Putamen (tissue), 1 donor: ENCODE results near the gene UQCRHL.
"Not testable (repeated sequence)": the region's sequence is repeated elsewhere in the genome, so short reads cannot be mapped to it uniquely, and the experiment has no call there.

Source experiments
- DNase-seq: peaks from one replicate; pipeline ENCODE4 v3.0.0-alpha.2; 2016; ENCODE audit warnings: low spot score

The UQCRHL gene

DNA sequence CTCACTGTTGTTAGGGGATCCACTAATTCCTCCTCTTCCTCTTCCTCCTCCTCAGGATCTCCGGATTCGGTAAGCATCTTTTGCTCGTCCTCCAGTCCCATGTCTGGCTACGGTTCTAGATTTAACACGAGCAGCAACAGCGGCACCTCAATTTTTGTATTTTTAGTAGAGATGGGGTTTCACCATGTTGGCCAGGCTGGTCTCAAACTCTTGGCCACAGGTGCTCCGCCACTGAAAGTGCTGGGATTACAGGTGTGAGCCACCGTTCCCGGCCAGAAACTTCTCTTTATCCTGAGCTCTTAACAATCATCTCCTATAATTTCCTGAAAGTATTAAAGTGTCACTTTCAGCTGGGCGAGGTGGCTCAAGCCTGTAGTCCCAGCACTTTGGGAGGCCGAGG lies at the start of gene UQCRHL:
TSS of gene UQCRHL (minus strand) at position 101 of the 400 bp plus-strand sequence. CDS start at position 101, 0 bp downstream.
- DNase-seq, result not testable (repeated sequence)

GRCh38 chr1:15856888-15857287 lies 49.4 kb upstream of the UQCRHL start:
- DNase-seq, result no peak

GRCh38 chr1:15852828-15853302 lies 45.4 kb upstream of the UQCRHL start:
- DNase-seq, result no peak

- no peak for DNase-seq
These were observed 44.8 kb upstream of the UQCRHL start for GRCh38 chr1:15852036-15852827.

DNA sequence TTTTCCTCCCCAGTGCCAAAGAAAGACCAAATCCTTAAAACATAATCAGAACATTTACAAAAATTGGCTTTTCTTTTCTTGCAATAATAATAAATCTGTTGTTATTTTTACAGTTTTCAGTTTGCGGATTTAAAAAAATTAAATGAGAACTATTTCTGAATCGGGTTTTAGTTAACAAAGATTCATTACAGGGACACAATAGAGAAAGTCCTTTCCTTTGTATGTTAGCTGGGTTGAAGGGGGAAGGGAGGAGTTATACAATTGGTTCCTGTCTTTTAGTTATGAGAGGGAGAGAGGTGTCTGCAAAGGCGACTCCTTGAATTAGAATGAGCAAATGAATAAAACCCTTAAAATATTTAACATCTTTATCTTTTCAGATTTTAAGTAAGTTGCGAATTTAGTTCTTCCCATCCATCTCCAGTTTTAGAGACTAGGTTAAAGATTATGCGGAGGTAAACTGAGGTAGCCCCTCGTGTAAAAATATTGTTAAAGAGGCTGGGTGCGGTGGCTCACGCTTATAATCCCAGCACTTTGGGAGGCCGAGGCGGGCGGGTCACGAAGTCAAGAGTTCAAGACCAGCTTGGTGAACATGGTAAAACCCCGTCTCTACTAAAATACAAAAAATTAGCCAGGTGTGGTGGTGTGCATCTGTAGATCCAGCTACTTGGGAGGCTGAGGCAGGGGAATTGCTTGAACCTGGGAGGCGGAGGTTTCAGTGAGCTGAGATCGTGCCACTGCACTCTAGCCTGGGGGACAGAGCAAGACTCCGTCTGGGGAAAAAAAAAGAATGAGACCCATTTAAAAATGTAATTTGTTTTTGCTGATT lies 44.0 kb upstream of the UQCRHL start:
- peak; percentile 61 for DNase-seq

GRCh38 chr1:15850471-15851001 lies 43.1 kb upstream of the UQCRHL start:
- no peak for DNase-seq

DNA sequence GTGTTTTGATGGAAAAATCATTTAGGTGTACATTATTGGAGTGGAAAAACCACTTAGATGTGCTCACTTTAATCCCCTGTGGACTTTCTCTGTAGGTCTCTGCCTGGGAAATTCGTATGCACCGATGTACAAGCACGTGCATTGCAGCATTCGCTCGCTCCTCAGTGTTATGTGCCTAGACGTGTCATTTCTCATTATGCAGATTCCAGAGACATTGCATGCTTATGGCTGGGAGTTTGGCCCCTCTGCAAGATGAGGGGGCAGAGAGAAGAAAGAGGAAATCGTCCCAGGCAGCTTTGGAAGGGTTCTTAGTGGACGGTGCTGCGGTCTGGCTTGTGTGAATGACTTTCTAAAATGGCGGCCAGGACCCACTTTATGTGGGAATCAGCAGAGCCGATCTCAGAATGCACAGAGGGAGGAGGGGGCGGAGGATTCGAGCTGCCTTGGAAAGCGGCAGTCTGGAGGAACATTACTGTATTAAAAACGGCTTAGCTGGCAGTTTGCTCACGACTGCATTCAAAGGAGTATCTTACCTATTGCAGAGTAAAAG lies 42.4 kb upstream of the UQCRHL start:
- DNase-seq, result peak; percentile 79

DNA sequence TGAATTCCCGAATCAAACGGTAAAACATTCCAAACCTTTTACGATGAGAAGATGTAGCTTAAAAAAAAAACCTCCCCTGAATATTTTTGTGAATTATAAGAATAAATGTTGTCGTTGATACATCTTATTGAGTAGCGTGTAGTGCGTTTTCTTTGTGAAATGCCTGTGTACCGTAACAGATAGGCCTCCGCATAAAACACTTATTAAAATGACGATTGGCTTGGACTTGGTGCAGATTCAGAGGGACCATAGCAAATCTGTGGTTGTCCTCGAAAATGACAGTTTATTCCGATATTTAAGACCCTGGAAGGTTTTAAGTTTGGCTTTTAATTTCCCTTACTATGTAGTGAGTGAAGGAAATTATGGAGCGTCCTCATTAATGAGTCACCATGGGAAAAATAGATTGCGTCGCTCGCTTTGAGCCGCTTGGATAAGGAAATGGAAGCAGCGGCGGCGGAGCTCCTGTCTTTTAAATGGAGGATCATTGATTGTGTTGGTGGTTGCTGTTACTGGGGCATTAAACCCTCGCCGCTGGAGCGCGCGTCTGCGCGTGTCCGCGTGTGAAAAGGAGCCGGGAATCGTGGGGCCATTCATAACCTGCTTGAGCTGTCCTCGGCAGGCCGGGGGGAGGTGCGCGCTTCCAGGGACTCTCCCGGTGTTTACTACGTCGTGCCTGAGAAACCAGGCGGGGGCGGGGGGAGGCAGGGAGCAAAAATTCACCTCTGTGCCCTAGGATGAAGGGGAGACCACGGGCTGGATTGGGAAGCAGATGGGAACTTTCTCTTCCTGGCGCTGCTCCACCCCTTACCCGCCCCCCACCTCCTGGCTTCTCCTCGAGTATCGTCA lies 41.7 kb upstream of the UQCRHL start:
- DNase-seq, result peak; percentile 89

DNA sequence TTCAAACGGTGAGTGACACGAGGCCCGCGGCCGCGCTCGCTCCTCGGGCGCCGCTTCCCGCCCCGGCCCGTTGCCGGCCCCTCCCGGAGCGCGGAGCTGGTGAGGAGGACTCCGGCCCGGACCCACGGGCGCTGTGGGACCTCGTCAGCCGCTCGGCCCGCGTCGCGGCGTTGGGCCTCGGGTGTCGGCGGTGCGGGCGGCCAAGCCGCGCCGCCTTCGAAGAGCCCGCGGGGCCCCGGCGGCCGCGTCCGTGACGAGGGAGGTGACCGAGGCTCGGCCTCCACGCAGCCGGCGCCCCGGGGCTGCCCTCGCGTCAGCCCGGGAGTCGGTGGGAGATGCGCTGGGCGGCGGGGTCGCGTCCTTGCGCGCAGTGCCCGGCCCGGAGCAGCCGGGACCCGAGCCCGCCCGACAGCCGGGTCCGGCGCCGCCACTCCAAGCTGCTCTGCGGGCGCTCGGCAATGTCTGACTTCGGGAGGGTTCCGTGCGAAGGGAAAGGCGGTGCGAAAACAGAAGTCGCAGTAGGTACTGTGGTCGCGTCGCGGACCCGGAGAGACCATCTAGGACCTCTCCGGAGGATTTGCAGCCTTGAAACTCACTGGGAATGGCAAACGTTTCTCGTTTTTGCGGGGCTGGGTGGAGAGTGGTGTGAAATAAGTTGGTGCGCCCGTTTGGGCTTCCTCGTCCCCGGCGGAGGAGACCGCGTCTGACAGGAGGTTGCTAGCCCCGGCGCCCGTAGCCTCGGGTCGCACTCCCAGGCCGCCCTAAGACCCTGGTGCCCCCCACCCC lies 40.9 kb upstream of the UQCRHL start:
- DNase-seq, result peak; percentile 29

GRCh38 chr1:15847893-15848142 lies 40.4 kb upstream of the UQCRHL start:
- peak; percentile 30 for DNase-seq

DNA sequence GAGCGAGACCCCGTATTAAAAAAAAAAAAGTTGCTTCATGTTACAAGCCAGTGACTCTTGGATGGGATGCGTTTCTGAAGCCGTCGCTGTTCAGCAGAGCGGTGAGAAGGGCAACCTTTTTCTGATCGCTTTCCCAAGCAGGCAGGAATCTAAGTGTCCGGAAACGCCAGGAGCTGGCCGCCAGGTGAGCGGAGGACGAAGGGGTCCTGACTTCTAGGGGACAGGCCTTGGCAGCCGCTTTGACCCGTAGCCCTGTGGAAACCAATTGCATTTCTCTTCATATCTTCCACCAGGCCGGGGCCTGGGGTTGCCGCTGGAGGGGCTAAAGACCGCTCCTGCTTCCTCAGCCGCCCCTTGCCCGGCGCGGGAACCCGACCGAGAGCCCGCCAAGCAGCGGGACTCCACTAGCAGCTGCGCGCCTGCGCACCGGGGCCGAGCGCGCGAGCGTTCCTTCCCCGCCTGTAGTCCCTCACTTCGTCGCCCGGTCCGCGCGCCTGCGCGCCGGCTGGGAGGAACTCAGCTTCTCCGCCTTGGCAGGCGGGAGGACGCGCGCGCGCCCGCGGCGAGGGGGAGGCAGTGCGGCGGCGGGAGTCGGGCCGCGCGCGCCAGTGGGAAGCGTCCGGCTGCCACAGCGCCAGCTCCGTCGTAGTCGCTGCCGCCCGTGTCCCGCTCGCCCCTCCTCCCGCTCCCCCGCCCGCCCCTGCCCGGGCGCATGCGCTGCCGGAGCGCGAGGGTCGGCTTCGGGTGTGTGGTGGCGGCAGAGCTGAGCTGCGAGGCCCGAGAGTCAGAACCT lies 39.8 kb upstream of the UQCRHL start, which contains the start of gene SPEN:
TSS of gene SPEN (plus strand) at position 608 of the 793 bp plus-strand sequence. CDS start 361 bp downstream, outside the sequence.
- peak; percentile 99 for DNase-seq

DNA sequence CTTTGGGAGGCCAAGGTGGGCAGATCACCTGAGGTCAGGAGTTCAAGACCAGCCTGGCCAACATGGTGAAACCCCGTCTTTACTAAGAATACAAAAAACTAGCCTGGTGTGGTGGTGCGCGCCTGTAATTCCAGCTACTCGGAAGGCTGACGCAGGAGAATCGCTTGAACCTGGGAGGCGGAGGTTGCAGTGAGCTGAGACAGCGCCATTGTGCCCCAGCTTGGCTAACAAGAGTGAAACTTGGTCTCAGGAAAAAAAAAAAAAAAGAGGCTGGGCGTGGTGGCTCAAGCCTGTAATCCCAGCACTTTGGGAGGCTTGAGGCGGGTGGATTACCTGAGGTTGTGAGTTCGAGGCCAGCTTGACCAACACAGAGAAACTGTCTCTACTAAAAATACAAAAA lies 38.6 kb upstream of the UQCRHL start:
- DNase-seq, result not testable (repeated sequence)

DNA sequence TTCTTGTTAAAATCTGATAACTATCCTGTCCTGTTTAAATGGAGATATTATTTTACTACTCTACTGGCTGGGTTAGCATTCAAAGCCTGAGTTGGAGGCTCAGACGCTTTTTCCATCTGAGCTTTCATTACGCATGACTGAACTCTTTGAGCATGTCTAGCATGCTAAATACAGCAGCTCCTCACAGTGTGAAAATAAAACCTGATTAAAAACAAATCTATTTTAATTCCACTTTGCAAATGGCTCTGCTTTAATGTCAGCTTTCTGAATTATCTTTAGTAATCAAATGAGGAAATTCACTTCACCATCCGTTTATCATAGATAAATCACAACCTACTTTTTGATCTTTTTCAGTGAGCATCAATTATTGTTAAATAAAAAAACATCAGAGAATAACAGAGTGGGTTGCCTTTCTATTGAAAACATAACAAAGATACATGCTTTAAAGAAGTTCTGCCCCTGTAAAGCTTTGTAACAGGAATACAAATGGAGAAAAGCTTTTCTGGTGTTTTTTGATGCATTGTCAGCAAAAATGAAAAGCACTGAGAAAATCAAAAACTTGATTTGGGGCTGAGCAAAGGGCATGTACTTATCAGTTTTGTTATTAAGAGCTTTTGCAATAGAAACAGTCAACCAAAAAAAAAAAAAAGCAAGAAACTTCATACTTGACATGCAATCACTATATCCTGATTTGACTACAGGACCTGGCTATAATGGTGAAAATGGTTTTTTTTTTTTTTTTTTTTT lies 36.5 kb upstream of the UQCRHL start:
- DNase-seq, result peak; percentile 69

DNA sequence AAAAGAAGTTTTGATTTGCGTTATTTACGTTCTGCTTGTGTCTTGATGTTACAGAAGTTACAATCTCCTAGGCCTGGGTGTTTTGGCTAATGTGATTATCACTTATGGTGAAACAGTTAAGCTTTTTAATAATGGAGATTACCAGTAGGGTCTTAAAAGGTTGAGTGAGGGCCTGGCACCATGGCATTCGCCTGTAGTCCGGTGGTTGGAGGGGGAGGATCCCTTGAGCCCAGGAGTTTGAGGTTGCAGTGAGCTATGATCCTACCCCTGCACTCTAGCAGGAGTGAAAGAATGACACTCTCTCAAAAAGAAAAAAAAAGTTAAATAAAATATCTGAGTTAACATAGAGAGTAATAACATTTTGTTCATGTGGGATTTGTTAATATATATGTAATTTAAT lies 31.3 kb upstream of the UQCRHL start:
- no peak for DNase-seq

DNA sequence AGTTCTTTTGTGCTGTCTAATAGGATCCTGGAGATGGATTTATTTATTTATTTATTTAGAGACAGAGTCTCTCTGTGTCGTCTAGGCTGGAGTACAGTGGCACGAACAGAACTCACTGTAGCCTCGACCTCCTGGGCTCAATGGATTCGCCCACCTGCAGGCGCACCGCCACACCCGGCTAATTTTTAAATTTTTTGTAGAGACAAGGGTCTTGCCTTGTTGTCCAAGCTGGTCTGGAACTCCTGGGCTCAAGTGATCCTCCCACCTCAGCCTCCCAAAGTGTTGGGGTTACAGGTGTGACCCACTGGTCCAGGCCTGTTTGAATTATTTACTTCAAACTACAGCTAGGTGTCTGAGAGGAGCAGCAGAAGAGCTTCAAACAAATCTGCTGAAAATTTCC lies 30.5 kb upstream of the UQCRHL start:
- DNase-seq, result no peak

- no peak for DNase-seq
These were observed 29.6 kb upstream of the UQCRHL start for GRCh38 chr1:15836772-15837669.

- not testable (repeated sequence) for DNase-seq
These were observed 29.0 kb upstream of the UQCRHL start for GRCh38 chr1:15836511-15836771.

DNA sequence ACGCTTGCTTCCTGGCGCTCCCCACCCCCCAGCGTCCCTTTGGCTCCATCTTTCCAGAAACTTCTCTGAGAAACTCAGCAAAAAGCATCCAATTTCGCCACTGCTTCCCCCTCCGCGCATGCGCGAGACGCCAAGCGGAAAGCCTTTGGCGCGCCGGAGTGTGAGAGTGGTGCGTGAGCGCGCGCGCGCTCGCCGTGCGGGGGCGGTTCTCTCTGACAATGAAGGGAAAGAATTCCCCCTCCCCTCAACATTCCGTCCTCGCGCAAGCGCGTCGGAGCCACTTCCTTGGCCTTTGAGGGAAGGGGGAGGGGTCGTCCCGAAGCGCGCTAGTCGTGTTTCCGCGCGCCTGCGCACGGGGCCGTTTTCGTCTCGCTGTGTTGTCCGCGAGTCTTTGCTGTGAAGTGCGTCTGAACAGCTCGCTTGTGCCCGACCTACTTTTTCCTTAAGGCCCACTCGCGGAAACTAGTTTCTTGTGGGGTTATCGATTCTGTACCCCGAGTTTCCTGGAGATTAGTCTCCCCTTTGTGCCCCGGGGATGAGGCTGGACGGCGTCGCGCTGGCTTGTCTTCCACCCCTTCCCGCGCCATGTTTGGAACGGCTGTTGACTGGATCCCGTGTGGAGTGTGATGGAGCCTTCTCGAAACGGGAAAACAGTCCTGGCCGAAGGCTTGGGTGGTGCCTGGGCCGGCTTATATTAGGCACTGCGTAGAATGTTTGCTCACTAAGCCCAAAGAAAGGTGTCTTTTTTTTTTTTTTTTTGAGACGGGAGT lies 28.5 kb upstream of the UQCRHL start:
- DNase-seq, result peak; percentile 99
